Stimulated activated CD4-positive, alpha-beta T cell treated with anti-CD3 and anti-CD28 coated beads, Interleukin-15, amount 100 ng/mL, for 24 hours (primary cell): ENCODE measurements around the gene UBAC1.
A peak's percentile ranks its signal among the peaks of the same experiment; 100 is the strongest.
"Not testable (repeated sequence)": the region's sequence is repeated elsewhere in the genome, so short reads cannot be mapped to it uniquely, and the experiment has no call there.

Experiments used
- DNase-seq: peaks from one replicate; pipeline ENCODE4 v3.0.0-alpha.2; 2020

The UBAC1 gene

DNA sequence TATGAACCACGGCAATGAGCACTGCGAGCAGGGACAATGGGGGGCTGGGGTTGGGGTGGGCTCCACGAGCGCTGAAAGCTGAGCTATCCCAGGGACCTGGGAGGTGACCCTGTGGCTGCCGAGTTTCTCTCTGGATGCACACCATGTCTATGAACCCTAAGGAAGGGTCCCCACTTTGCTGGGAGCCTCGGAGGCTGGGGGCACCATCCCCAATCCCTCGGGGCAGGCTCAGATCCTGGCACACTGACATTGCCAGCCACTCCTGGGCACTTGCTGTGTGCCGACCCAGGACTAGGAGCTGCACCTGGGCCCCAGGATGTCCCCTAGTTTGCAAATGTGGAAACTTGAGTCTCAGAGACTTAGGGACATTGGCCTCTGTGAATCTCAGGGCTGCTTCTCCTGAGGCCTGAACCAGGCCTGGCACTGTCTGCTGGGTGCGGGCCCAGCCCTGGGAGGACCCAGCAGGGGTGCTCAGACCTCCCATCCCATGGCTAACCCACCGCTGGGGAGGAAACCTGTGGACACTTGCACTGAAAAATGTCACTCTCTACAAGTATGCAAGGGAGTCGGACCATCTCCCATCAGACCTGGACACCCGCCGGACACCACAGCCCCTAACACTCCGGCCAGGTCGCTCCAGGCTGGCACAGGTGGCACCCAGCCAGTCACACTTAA lies 40.8 kb downstream of the UBAC1 start:
- DNase-seq = no peak

DNA sequence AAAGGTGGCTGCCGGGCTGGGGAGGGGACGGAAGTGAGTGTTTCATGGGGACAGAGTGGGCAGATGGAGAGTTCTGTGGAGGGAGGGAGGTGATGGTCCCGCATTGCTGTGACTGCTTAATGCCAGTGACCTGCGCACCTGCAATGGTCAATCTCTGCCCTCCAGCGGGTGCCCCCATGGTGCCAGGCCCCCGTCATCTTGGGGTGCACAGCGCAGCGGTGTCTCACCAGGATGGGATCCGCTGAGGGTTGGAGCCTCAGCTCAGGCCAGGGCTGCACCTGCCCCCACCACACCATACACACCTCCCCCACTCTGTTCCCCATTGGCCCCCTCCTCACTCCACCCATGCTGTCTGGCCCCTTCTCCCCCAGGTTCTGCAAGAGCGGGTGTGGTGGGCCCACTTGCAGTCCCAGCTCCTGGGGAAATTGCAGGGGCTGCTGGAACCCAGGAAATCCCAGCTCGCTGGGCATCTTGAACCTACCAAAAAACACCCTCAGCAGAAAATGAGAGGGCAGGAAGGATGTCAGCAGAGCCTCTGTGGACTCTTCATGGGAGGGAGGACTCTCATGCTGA lies 41.8 kb downstream of the UBAC1 start:
- no peak for DNase-seq

DNA sequence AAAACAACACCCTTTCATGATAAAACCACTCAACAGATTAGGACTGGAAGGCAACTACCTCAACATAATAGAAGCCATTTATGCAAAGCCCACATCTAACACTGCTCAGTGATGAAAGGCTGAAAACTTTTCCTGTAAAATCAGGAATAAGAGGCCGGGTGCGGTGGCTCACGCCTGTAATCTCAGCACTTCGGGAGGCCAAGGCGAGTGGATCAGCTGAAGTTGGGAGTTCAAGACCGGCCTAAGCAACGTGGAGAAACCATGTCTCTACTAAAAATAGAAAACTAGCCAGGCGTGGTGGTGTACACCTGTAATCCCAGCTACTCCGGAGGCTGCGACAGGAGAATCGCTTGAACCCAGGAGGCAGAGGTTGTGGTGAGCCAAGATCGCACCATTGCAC lies 44.9 kb downstream of the UBAC1 start:
- not testable (repeated sequence) for DNase-seq

DNA sequence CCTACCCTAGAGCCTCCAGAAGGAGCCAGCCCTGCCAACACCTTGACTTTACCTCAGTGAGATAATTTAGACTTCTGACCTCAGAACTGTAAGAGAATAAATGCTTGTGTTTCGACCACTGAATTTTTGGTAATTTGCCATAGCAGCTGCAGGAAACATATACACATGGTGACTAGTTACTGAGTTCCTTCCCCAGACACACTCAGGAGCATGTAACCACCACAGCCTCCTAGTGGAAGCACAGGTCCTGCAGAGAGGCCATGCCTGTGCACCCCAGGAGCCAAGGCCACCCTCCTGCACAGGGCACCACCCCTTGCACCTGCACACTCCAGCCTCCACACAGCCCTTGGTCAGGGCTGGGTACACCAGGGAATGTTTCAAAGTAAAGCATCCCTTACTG lies 46.3 kb downstream of the UBAC1 start:
- DNase-seq = no peak

DNA sequence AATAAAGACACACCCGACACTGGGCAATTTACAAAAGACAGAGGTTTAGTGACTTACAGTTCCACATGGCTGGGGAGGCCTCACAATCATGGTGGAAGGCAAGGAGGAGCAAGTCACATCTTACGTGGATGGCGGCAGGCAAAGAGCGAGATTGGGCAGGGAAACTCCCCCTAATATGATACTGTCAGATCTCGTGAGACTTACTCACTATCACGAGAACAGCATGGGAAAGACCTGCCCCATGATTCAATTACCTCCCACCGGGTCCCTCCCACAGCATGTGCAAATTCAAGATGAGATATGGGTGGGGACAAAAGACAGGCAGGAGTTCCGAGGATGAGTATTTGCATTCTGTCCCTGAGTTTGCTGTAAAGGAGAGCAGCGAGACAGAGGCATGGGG lies 49.9 kb downstream of the UBAC1 start:
- DNase-seq = not testable (repeated sequence)

DNA sequence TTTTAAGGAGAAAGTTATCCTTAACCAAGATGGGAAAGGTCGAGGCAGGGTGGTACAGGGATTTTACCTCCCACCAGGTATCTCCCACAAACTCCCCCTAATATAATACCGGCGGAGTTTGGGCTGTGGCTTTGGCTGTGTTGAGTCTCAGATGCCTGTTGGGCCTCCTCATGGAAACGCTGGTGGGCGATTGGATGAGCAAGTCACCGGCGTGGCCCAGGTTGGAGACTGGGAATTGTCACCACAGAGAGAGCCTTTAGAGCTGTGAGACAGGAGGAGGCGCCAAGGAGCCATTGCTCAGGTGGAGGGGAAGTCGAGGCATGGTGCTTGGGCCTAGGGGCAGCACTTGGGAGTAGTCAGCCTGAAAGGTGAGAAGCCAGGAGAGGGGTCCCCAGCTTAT lies 50.4 kb downstream of the UBAC1 start:
- DNase-seq = no peak

DNA sequence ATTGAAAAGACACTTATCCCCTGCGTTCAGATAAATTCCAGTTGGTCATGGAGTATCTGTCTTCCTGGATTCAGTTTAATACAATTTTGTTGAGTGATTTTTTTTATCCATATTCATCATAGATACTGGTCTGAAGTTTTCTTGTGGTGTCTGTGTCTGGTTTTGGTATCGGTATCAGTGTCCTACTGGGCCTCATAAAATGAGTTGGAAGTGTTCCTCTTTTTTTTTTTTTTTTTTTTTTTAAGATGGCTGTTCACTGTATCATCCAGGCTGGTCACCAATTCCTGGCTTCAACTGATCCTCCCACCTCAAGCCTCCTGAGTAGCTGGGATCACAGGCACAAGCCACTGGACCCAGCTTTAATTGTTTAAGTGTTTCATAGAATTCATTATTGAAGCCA lies 51.0 kb downstream of the UBAC1 start:
- no peak for DNase-seq

DNA sequence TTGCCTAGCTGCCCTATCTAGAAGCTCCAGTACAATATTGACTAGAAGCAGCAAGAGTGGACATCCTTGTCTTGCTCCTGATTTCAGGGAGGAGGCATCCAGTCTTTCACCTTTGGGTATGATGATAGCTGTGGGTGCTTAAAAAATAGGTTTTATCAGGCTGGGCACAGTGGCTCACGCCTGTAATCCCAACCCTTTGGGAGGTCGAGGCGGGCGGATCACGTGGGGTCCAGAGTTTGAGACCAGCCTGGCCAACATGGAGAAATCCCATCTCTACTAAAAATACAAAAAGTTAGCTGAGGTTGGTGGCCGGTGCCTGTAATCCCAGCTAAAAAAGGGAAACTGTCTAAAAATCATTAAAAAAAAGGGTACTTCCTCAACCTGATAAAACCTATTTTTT lies 51.8 kb downstream of the UBAC1 start:
- no peak for DNase-seq

DNA sequence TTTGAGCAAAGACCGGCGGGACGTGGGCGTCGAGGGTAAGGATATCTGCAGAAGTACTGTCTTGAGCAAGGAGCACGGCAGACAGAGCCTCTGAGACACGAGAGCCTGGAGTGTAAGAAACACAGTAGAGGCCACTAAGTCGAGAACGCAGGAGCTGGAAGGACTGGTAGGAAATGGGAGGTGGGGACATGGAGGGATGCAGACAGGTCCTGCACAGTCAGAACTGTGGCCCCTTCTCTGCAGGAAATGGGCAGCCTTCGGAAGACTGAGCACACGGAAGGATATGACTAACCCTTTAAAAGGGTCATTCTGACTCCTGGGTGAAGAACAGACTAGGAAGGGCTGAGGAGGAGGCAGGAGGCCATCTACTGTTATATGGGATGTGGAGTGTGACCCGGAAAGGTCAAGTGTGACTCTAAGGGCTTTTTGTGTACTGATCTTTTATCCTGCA lies 52.4 kb downstream of the UBAC1 start:
- no peak for DNase-seq

DNA sequence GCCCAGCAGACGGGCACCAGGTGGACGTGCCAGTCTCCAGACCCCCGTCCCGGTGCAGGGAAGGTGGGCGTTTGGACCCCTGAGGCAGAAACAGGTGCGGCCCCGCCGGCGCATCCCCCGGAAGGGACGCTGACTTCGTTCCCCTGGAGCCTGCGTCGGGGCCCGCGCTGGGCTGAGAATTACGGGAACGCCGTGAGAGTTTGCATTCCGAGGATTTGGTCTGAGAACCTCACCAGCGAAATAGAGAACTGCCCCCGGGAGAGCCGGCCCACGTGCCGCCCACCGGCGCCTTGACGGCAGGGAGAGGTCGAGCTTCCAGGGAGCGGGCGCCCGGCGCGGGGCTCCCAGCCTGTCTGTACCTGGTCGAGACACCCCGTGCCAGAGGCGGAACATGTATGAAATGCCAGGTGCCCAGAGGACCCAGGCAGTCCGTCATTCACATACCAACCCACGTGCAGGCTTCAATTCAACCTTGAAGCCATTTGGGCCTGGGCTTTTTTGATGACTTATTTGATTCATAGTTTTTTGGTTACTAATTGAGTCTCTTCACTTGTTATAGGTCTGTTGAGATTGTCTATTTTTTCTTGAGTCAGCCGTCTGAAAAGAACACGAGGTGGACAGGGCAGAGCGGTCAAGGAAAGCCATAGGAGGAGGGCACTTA lies 53.0 kb downstream of the UBAC1 start:
- peak; percentile 50 for DNase-seq

DNA sequence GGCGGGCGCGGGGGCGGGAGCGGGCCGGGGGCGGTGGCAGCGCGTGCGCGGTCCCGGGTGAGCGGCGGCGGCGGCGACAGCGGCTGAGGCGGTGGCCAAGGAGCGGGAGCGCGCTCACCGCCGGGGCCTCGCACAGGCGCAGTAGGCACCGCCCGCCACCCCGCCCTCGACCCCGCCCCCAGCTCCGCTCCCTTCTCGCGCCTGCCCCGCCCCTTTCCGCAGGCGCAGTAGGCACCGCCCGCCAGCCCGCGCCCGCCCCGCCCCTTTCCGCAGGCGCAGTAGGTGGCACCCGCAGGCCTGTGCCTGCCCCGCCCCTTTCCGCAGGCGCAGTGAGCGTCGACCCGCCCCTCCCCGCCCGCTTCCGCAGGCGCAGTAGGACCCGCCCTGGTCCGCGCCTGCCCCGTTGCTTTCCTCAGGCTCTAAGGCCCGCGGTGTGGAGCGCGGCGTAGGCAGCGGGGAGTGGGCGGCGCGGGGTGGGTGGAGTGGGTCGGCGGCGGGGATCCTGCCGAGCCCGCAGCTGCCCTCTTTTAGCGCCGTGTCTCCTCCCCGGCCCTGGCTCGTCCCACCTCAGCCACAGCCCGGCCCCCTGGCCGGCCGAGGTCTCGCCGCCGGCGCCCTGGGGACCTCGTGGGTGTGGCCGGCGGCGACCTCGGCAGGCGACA lies 53.6 kb downstream of the UBAC1 start, which contains the start of gene CAMSAP1:
CAMSAP1 (minus strand) TSS at position 116 of the 662 bp plus-strand sequence. CDS start 387 bp downstream, outside the sequence.
- DNase-seq = peak; percentile 94

DNA sequence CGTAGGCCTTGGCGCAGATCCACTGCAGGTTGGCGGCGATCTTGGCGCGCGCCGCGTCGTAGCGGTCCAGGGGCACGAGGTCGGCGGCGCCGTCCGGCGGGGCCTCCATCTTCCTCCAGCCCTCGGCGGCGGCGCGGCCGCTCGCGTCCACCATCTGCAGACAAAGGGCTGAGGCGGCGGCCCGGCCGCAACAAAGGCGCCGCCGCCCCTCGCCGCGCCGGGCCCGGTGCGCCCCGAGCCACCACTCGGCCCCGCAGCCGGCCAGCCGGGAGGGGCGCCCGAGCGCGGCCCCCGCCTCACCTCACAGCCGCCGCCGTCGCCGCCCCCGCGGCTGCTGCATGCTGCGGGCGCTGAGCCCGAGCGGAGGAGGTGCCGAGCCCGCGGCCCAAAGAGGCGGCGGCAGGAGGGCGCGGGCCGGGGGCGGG lies 54.2 kb downstream of the UBAC1 start:
- DNase-seq = peak; percentile 43

DNA sequence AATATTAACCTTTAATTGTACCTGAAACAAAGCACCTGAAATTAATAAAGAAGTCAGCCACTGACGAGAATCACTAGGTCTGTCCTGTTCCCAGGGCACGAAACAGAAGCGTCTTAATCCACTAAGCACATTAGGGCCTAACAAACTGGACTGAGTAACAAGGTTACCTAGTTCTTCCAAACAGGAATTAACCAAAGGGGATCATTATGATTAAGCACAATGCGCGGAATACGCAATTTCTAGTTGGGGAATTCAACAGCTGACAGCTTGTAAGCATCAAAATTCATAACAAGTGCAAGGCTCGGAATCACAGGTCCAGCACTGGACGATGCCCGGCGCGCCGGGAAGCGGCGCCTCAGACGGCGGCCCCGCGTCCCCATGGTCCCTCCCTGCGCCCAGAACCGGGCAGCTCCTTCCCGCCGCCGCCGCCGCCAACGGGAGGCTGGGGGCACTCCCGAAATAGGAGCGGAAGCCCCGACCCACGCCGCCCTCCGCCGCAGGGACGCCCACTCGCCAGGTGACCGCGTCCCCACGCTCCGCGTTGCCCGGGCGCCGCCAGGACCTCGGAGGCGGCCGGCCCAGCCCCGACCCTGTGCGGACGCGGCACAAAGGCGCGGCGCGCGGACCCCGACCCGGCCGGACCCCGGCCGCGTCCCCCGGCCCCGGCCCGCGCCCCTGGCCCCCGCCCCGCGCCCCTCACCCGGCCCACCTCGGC lies 54.7 kb downstream of the UBAC1 start:
- peak; percentile 31 for DNase-seq

DNA sequence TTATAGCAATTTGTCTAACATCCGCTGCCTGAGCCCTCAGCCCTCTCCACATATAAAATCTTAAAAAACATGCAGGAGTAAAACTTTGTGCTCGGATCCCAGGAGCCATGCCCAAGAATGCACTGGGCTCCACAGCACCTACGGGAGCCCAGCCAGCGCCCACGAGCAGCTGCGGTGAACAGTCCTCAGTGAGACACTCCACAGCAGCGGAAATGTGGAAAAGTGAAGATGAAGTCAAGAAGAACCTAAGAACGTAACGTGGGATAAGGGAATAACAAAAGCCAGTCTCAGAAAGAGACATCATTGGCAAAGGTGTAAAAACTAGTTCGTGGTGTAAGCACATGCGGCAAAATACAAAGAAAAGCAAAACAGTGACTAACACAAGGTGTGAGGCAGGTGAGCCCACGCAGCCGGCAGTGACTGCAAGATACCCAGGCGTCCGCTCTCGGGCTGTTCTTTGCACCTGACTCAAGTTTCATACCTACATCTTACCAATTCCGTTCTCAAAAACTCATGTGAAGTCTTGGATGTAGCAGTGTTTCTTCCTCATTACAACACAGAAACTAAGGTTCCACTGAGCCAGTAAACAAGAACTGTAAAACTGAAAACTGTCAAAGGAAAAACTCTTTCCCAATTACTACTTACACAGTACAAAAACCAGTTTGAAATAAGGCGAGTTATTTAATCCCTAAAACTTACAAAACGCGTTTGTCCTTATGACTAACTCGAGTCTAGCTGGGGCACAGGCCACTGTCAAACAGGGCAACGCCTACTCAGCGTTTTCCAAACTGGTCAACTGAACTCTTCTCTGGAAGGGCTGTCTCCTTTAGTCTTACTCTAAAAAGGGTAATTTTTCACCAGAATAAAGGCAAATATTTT lies 55.6 kb downstream of the UBAC1 start:
- peak; percentile 83 for DNase-seq

DNA sequence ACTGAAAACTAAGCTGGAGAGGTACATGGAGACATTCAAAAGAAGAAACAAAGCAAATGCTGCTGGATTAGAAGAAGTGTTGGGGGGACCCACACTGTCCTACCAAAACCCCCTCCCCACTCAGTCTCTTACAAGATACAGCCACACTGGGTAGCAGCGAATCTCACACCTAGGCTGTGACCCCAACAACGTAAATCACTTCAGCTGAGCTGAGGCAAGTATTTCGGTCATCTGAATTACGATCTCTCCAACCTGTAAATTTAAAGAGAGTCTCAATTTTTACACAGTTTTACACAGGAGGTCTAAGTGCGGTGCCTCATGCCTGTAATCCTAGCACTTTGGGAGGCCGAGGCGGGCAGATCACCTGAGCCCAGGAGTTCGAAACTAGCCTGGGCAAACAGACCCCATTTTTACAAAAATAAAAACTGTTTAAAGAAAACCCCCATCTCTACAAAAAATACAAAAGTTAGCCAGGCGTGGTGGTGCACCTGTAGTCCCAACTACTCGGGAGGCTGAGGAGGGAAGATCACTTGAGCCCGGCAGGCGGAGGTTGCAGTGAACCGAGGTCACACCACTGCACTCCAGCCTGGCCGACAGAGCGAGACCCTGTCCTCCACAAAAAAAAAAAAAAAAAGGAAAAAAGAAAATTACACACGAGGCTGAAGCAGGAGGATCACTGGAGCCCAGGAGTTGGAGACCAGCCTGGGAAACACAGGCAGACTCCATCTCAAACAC lies 57.2 kb downstream of the UBAC1 start:
- no peak for DNase-seq

DNA sequence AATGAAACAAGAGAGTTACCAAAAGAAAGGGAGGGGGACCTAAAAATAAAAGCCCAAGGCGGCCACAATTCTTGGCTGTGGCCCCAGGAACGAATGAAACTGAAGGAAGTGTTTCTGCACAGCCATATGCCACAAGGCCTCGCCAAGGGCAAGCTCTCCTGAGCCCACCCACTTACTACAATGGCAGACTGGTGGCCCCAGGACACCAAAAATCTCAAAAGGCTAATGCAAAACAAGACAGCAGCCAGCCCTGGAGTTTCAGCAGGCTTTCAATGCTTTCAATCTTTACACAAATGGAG lies 57.9 kb downstream of the UBAC1 start:
- DNase-seq = no peak

DNA sequence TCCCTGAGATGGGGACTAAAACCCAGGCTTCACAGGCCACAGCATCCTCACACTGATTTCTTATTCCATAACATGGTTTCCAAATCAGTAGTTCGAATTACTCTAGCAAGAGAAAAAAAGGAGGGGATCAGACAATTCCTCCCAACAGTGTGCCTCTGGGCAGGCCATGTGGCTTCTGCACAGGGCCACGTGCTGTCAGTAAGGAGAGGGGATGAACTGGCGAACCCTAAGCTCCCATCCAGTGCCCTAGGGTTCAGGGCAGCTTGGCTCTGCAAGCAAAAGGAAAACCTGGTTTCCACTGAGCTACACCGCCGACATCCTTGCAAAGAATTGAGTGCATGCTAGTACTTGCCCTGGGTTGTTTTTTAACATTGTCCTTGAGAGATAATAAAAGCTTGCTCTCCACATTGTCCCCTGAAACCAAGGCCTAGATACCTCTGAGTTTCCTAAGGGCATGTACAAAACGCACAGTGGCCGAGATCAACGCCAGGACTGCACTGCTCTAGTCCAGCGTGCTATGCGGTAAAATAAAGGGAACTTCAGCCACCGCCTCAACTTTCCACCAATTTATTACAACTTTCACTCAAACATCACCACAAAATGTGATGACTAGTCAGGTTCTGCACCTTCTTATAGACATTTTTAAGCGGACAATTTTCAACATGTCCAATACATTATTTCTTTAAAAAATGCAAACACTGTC lies 58.4 kb downstream of the UBAC1 start:
- DNase-seq = no peak

DNA sequence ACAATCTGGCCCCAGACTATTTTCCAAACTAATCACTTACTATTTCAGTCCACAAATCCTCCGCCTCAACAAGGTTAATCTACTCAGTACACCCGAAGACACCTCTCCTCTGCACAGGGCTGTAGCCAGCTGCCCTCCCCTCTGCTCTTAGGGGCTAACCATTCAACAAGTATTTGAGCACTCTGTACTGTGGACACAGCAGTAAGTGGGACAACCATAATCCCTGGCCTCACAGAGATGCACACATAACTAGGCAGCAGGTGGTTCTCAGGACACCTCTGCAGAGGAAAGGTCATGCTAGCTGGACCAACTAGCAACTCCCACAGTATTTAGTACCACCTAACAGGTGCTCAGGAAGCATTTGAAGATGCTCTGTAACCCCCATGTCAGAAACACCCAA lies 59.3 kb downstream of the UBAC1 start:
- no peak for DNase-seq

DNA sequence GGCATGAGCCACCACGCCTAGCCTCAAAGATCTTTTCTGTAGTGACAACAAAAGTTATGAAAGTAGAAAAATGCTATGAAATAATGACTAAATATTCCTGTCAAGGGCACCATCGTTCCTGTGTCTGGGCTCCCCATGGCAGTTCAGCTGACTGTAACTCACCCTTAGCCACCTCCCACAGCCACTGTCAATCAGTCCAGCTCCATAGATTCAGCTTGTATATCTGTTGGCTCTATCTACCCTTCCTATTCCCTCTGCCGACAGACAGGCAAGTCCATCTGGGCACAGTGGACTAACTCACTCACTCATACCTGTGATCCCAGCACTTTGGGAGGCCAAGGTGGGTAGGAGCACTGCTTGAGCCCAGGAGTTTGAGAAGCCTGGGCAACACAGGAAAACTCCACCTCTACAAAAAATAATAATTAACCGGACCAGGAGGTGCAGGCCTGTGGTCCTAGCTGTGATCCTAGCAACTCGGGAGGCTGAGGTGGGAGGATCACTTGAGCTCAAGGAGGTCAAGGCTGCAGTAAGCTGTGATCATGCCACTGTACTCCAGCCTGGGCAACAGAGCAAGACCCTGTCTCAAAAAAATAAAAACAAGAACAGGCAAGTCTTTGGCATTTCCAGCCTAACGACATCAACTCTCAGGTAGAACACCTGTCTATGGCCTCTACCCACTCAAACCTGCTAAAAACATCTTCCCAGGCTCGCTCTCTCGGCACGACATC lies 60.0 kb downstream of the UBAC1 start:
- DNase-seq = no peak
